GM12892 (cell line): ENCODE results near the gene C1orf141.

Experiments
- POLR2A ChIP-seq: IDR thresholded peaks from 2 replicates; pipeline ENCODE4 v1.6.1; 2011; ENCODE audit warnings: low read depth, low read length, control low read depth
- POLR2AphosphoS5 ChIP-seq: IDR thresholded peaks from 2 replicates; pipeline ENCODE4 v1.6.1; 2011; ENCODE audit warnings: low read depth, low read length, control low read depth
- TAF1 ChIP-seq: IDR thresholded peaks from 2 replicates; pipeline ENCODE4 v1.6.1; 2011; ENCODE audit warnings: low read depth, mild to moderate bottlenecking, control low read depth, low read length, borderline replicate concordance

DNA sequence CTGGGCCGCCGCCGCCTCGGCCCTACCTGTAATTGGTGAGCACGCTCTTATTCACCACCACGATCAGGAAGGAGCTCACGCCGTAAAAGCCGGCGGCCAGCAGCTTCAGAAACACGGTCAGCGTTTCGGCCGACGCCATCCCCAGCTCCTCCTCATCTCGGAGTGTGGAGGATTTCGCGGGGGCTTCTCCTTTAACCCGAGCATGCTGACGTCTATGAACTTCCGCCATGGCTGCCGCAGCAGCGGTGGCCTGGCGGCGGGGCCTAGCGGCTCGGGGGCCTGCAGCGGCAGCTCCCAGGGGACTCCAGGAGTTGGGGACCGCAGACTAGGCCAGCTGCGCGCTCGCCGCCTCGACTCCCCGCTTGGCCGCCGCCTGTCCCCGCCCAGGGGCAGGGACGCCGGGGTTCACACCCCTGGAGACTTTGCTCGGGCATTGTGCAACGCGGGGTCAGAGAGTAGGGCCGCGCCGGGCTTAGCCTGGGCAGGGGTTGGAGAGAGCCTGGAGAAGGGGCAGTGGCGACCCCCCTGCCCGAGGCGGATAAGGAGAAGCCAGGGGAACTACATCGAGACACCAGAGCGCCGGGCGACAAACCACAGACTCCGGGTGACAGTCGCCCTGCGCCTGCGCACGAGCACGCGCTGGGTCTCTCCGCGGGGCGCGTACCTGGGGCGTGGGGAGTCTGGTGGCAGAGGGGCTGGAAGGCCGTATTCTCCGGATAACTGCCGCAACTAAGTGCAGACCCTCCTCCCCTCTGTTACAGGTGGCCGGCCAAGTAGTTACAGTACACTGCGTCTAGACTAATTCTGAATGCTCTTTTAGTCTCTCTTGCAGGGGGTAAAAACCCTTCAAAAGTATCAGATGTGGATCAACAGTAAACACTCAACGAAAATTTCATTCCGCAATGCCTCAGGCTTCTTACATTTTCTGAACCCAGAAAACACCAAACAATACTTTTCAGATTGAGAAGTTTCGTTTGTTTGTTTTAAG lies 80.7 kb downstream of the C1orf141 start, which contains the start of gene SLC35D1:
- TF ChIP-seq POLR2A (peak; percentile 78; the same call in 1 of the 2 replicates), POLR2AphosphoS5 (0 out of 2 replicates have a peak, but pooled peaks have one; percentile 37), TAF1 (0 out of 2 replicates have a peak, but pooled peaks have one; percentile 16)
